ENCODE measurements around the gene LRRC41. TPM values are rescaled to one million over a fixed set of nuclear protein-coding genes. Genes with fewer than 3 reads are reported as not detected.

LRRC41 gene
- total RNA-seq, 4 donors from 2014 or later: 26.8 to 87.2 (median 60.3) TPM

- H3K9me3 ChIP-seq: no peaks in the 10 kb centered on the region
- peak; percentile 36 to 49 for DNase-seq
- H3K4me3 ChIP-seq: peak overlapping the region; percentile 79 to 85
- peak overlapping the region; percentile 95 to 96 for H3K27ac ChIP-seq
- peaks cover 10 to 17% of the 10 kb centered on the region in 2 donors for H3K4me1 ChIP-seq
- no peaks in the 10 kb centered on the region for H3K27me3 ChIP-seq
- TF ChIP-seq CTCF (IDR thresholded peaks at IDR 0.05) (peak in 2 of 4 experiments; percentile 15 to 25), POLR2A (IDR thresholded peaks at IDR 0.05) (no peak)
- no peaks in the 10 kb centered on the region for H3K36me3 ChIP-seq
- intact Hi-C loops (cut with DNase I; ENCODE audit: low total_unique reads): no loop called here
Observed at GRCh38 chr1:46301808-46302640, 1.4 kb downstream of the LRRC41 start.

- no peaks in the 10 kb centered on the region for H3K9me3 ChIP-seq
- no peaks in the 10 kb centered on the region for H3K36me3 ChIP-seq
- no peak for DNase-seq
- H3K4me1 ChIP-seq: peaks cover 10 to 17% of the 10 kb centered on the region in 2 donors
- H3K4me3 ChIP-seq: peak overlapping the region; percentile 79 to 85
- intact Hi-C loops (cut with DNase I; ENCODE audit: low total_unique reads): no loop called here
- no peaks in the 10 kb centered on the region for H3K27me3 ChIP-seq
- TF ChIP-seq CTCF (IDR thresholded peaks at IDR 0.05) (no peak), POLR2A (IDR thresholded peaks at IDR 0.05) (no peak)
- H3K27ac ChIP-seq: peak overlapping the region; percentile 95 to 96
Observed at GRCh38 chr1:46301406-46301807, 2.0 kb downstream of the LRRC41 start.

- H3K4me1 ChIP-seq: peaks cover 10 to 17% of the 10 kb centered on the region in 2 donors
- TF ChIP-seq CTCF (IDR thresholded peaks at IDR 0.05): no peak
- TF ChIP-seq POLR2A (IDR thresholded peaks at IDR 0.05): no peak
- H3K36me3 ChIP-seq: no peaks in the 10 kb centered on the region
- intact Hi-C loops (cut with DNase I; ENCODE audit: low total_unique reads): no loop called here
- peak overlapping the region; percentile 79 to 85 for H3K4me3 ChIP-seq
- peak in 1 of 2 donors; percentile 33 for DNase-seq
- H3K9me3 ChIP-seq: no peaks in the 10 kb centered on the region
- H3K27ac ChIP-seq: peak overlapping the region; percentile 95 to 96
- H3K27me3 ChIP-seq: no peaks in the 10 kb centered on the region
Observed at GRCh38 chr1:46300673-46301405, 2.6 kb downstream of the LRRC41 start.

- peaks cover 10 to 17% of the 10 kb centered on the region in 2 donors for H3K4me1 ChIP-seq
- H3K4me3 ChIP-seq: no peak overlapping the region
- no peaks in the 10 kb centered on the region for H3K27me3 ChIP-seq
- no peak for DNase-seq
- intact Hi-C loops (cut with DNase I; ENCODE audit: low total_unique reads): no loop called here
- H3K9me3 ChIP-seq: no peaks in the 10 kb centered on the region
- H3K27ac ChIP-seq: no peak overlapping the region
- H3K36me3 ChIP-seq: no peaks in the 10 kb centered on the region
- no peak for TF ChIP-seq POLR2A (IDR thresholded peaks at IDR 0.05)
- TF ChIP-seq CTCF (IDR thresholded peaks at IDR 0.05): no peak
Observed at GRCh38 chr1:46298387-46298786, 5.0 kb downstream of the LRRC41 start.

GRCh38 chr1:46295306-46295705, 8.1 kb downstream of the LRRC41 start:
- Histone ChIP-seq H3K9me3 (no peaks in the 10 kb centered on the region), H3K4me1 (peaks cover 0 to 6% of the 10 kb centered on the region in 2 donors), H3K4me3 (no peak overlapping the region), H3K27me3 (no peaks in the 10 kb centered on the region), H3K36me3 (no peaks in the 10 kb centered on the region), H3K27ac (no peak overlapping the region)
- intact Hi-C loops (cut with DNase I; ENCODE audit: low total_unique reads): no loop called here
- TF ChIP-seq CTCF (IDR thresholded peaks at IDR 0.05) (no peak), POLR2A (IDR thresholded peaks at IDR 0.05) (no peak)
- DNase-seq: no peak

All from uterus (tissue), 4 donors.